Body of pancreas (tissue), 4 donors: ENCODE data around the gene ST6GALNAC3. TPM values are rescaled to one million over a fixed set of nuclear protein-coding genes. Genes with fewer than 3 reads are reported as not detected.

Source experiments
- ATAC-seq: fragments of 150-250 bp; one replicate; pipeline ENCODE4 v1.9.1; 2016
- DNase-seq, 4 donors: peaks; one replicate each; pipeline ENCODE4 v3.0.0-alpha.2; 2019
- H3K27ac ChIP-seq, 4 donors: fragments of 200-600 bp; sonication (generic); 1 replicate in 3 of 4; 2 replicates in 1 of 4; pipeline versions ENCODE4 v1.5.1 to v1.6.1; 2016 to 2019; ENCODE audit warnings: mild to moderate bottlenecking in 1 of 4, mixed read lengths in 1 of 4, moderate library complexity in 1 of 4
- H3K27me3 ChIP-seq, 2 donors: fragments of 200-600 bp; sonication (generic); one replicate each; pipeline ENCODE4 v1.6.0; 2016; ENCODE audit warnings: mild to moderate bottlenecking in 1 of 2
- H3K36me3 ChIP-seq, 2 donors: fragments of 200-600 bp; sonication (generic); replicated peaks in 1 of 2; 2 replicates each; pipeline ENCODE4 v1.5.1; 2016; ENCODE audit warnings: low read depth in 2 of 2; ENCODE audit not compliant: insufficient read depth in 1 of 2
- H3K4me1 ChIP-seq: fragments of 200-600 bp; sonication (generic); one replicate; pipeline ENCODE4 v1.6.0; 2016
- H3K4me3 ChIP-seq, 2 donors: fragments of 200-600 bp; sonication (generic); 1 replicate in 1 of 2; 2 replicates in 1 of 2; pipeline ENCODE4 v1.5.1; 2016 to 2019
- H3K9me3 ChIP-seq, 3 donors: fragments of 200-600 bp; sonication (generic); 1 replicate in 2 of 3; 2 replicates in 1 of 3; pipeline ENCODE4 v1.5.1; 2016
- POLR2A ChIP-seq, 3 donors: fragments of 450-650 bp; IDR thresholded peaks; one replicate each; pipeline ENCODE4 v1.6.1; 2016; ENCODE audit warnings: antibody characterized with exemption in 3 of 3, mild to moderate bottlenecking in 2 of 3
- WGBS, 2 donors: methylation state at CpG; one replicate each; pipeline ENCODE4 v1.1.5; 2017; 5-methylcytosine and 5-hydroxymethylcytosine counted together
- intact Hi-C: fragments of 100-400 bp; cut with DNase I; formaldehyde crosslinking; loops from one replicate; pipeline ENCODE4 v1.15.1; 2023
- total RNA-seq, 2 donors: library from RNA; depleted of rRNA; stranded (reverse); fragments of >200 nt; gene quantifications; one replicate each; pipeline ENCODE4 v1.1.0, GENCODE V29; 2016
- TF ChIP-seq, protein P1 (sequence below), 7 experiments: fragments of 450-650 bp in 4 of 7; fragments of 200-600 bp in 3 of 7; sonication (generic) in 3 of 7; IDR thresholded peaks; one replicate each; pipeline ENCODE4 v1.5.1; 2016 to 2019; ENCODE audit warnings: antibody characterized with exemption in 7 of 7

ST6GALNAC3 gene
- total RNA-seq, 2 donors from 2014 or later: 1.3 to 2.3 TPM

- no peak overlapping the region for H3K4me3 ChIP-seq
- no peaks in the 10 kb centered on the region for H3K9me3 ChIP-seq
- DNase-seq (no peak), ATAC-seq (no peak)
- H3K4me1 ChIP-seq: peaks cover 4% of the 10 kb centered on the region
- no peak overlapping the region for H3K27ac ChIP-seq
- TF ChIP-seq POLR2A (IDR thresholded peaks at IDR 0.05): no peak
- TF ChIP-seq, protein P1, sequence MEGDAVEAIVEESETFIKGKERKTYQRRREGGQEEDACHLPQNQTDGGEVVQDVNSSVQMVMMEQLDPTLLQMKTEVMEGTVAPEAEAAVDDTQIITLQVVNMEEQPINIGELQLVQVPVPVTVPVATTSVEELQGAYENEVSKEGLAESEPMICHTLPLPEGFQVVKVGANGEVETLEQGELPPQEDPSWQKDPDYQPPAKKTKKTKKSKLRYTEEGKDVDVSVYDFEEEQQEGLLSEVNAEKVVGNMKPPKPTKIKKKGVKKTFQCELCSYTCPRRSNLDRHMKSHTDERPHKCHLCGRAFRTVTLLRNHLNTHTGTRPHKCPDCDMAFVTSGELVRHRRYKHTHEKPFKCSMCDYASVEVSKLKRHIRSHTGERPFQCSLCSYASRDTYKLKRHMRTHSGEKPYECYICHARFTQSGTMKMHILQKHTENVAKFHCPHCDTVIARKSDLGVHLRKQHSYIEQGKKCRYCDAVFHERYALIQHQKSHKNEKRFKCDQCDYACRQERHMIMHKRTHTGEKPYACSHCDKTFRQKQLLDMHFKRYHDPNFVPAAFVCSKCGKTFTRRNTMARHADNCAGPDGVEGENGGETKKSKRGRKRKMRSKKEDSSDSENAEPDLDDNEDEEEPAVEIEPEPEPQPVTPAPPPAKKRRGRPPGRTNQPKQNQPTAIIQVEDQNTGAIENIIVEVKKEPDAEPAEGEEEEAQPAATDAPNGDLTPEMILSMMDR (IDR thresholded peaks at IDR 0.05): no peak
- intact Hi-C loops: no loop called here
- 37 to 47% methylated on average over 3 of the region's 3 CpGs for WGBS, 2 donors
- H3K36me3 ChIP-seq: no peaks in the 10 kb centered on the region
- H3K27me3 ChIP-seq: no peaks in the 10 kb centered on the region
These were observed 150.2 kb downstream of the ST6GALNAC3 start for GRCh38 chr1:76224752-76225151.

DNA sequence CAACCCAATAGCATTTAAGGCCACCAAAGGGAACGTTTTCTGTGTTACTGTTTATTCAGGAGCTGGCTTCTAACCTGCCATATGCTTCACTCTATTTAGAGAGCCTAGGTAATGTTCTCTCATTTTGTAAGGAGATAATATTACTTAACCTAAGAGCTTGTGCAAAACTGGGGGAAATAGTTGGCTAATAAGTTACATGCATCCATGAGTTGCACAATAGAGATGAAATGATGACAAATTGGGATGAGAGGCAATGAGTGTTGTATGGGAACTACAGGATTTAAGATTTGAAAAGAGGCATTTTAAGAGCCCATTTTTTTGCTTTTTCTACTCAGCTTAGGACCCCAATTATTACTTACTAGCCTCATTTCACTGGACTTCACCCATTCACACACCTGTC is 151.0 kb downstream of the ST6GALNAC3 start:
- Histone ChIP-seq H3K9me3 (no peaks in the 10 kb centered on the region), H3K36me3 (no peaks in the 10 kb centered on the region), H3K27me3 (no peaks in the 10 kb centered on the region), H3K4me3 (no peak overlapping the region), H3K4me1 (peaks cover 4% of the 10 kb centered on the region), H3K27ac (no peak overlapping the region)
- 13 to 30% methylated on average over 1 of the region's 1 CpG for WGBS, 2 donors
- DNase-seq (no peak), ATAC-seq (no peak)
- TF ChIP-seq, protein P1 (IDR thresholded peaks at IDR 0.05): no peak
- no peak for TF ChIP-seq POLR2A (IDR thresholded peaks at IDR 0.05)
- intact Hi-C loops: no loop called here

DNA sequence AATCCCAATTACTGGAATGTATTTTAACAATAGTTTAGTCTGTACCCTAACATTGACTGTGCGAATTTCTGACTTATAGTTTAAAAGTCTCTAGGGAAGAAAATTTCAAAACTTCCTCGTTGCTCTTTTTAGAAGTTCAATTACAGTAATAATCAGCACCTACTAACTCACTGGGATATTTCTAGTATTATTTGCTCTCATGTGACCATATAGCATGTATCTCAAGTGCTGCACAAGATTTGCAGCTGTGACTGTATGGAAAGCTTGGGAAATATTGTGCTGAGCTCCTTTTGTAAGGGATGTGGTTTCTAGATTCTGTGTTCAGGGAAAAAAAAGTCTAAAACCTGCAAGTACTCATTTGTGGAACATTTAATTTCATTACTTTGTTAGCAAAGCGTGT is 153.1 kb downstream of the ST6GALNAC3 start:
- no peaks in the 10 kb centered on the region for H3K27me3 ChIP-seq
- no peaks in the 10 kb centered on the region for H3K9me3 ChIP-seq
- WGBS, 2 donors: 46 to 59% methylated on average over 3 of the region's 3 CpGs
- H3K27ac ChIP-seq: no peak overlapping the region
- intact Hi-C loops: no loop called here
- DNase-seq (no peak), ATAC-seq (no peak)
- H3K36me3 ChIP-seq: no peaks in the 10 kb centered on the region
- H3K4me1 ChIP-seq: peaks cover 4% of the 10 kb centered on the region
- TF ChIP-seq POLR2A (IDR thresholded peaks at IDR 0.05): no peak
- TF ChIP-seq, protein P1 (IDR thresholded peaks at IDR 0.05): no peak
- H3K4me3 ChIP-seq: no peak overlapping the region

GRCh38 chr1:76229279-76230005 is 154.9 kb downstream of the ST6GALNAC3 start:
- H3K27me3 ChIP-seq: no peaks in the 10 kb centered on the region
- 45 to 50% methylated on average over 7 of the region's 7 CpGs for WGBS, 2 donors
- DNase-seq (no peak), ATAC-seq (no peak)
- H3K27ac ChIP-seq: no peak overlapping the region
- peaks cover 4% of the 10 kb centered on the region for H3K4me1 ChIP-seq
- no peaks in the 10 kb centered on the region for H3K36me3 ChIP-seq
- H3K9me3 ChIP-seq: no peaks in the 10 kb centered on the region
- intact Hi-C loops: no loop called here
- no peak for TF ChIP-seq POLR2A (IDR thresholded peaks at IDR 0.05)
- TF ChIP-seq, protein P1 (IDR thresholded peaks at IDR 0.05): no peak
- H3K4me3 ChIP-seq: no peak overlapping the region

GRCh38 chr1:76230842-76231281 is 156.3 kb downstream of the ST6GALNAC3 start:
- ATAC-seq (no peak), DNase-seq (no peak)
- Histone ChIP-seq H3K36me3 (no peaks in the 10 kb centered on the region), H3K4me3 (no peak overlapping the region), H3K4me1 (peaks cover 4% of the 10 kb centered on the region), H3K9me3 (no peaks in the 10 kb centered on the region), H3K27me3 (no peaks in the 10 kb centered on the region), H3K27ac (no peak overlapping the region)
- intact Hi-C loops: no loop called here
- WGBS, 2 donors: 68 to 73% methylated on average over 2 of the region's 2 CpGs
- no peak for TF ChIP-seq POLR2A (IDR thresholded peaks at IDR 0.05)
- TF ChIP-seq, protein P1 (IDR thresholded peaks at IDR 0.05): no peak
